Measurements from ENCODE around the gene COBLL1.

DNA sequence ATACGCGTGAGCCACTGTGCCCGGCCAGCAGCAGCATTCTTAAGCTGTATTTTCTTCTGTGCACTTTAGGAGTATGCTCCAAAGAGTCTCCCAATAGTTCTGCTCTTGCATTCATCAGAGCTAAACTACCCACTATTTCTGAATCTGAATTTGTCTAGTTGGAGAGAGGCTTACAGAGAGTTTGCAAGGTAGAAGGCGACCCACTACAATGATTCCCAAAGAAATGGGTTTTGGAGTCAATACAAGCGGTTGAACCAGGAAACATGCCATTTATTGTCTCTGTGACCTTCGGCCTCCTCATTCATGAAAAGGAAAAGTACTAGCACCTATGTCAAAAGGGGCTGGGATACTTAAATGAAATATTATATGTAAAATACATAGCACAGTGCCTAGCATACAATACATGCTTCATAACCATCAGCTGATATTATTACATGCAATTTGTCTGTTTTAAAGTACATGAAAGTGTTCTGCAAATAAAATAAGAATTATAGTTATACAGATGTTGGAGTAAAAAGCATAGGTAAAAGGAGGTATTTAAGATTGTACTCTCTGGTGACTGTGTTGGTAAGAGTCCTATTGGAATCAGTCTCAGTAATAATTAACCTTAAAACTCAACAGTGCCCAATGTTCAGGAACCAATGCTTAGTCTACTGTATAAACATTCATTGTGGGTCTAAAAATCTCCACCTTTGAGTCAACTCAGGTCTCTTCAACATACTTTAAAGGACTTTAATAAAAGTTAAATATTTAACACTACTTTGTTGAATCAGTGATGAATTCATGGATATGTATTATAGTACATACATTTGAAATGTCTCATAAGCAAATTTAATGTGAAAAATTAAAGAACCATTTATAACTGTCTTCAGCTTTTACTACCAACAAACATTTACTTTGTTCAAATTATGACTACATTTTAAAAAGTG is 130.5 kb downstream of the COBLL1 start:
- TF ChIP-seq POLR2AphosphoS5 (IDR thresholded peaks at IDR 0.05; ENCODE audit: low read depth, low read length) (no peak), POLR2A (IDR thresholded peaks at IDR 0.05; ENCODE audit: low read depth, low read length) (no peak)

Data from GM12892 (cell line).